ENCODE measurements around the gene NFE2L3.

Gene NFE2L3

GRCh38 chr7:26224359-26224758 is 72.4 kb downstream of the NFE2L3 start:
- Mint-ChIP-seq H3K4me1 (no peaks in the 10 kb centered on the region), H3K9me3 (no peaks in the 10 kb centered on the region), H3K36me3 (ENCODE audit: low read depth) (no peaks in the 10 kb centered on the region), H3K27ac (no peak overlapping the region), H3K4me3 (no peak overlapping the region), H3K27me3 (ENCODE audit: low read depth) (no peaks in the 10 kb centered on the region)
- TF ChIP-seq CTCF (IDR thresholded peaks at IDR 0.05; ENCODE audit: unreplicated experiment in 3 of 3), result no peak

- no peak for TF ChIP-seq CTCF (IDR thresholded peaks at IDR 0.05; ENCODE audit: unreplicated experiment in 3 of 3)
- no peaks in the 10 kb centered on the region for H3K4me1 Mint-ChIP-seq
- no peak overlapping the region for H3K4me3 Mint-ChIP-seq
- H3K27me3 Mint-ChIP-seq (ENCODE audit: low read depth), result no peaks in the 10 kb centered on the region
- no peaks in the 10 kb centered on the region for H3K9me3 Mint-ChIP-seq
- H3K27ac Mint-ChIP-seq, result no peak overlapping the region
- no peaks in the 10 kb centered on the region for H3K36me3 Mint-ChIP-seq (ENCODE audit: low read depth)
Measured at GRCh38 chr7:26227987-26228386, 76.0 kb downstream of the NFE2L3 start.

- Mint-ChIP-seq H3K27ac (no peak overlapping the region), H3K27me3 (ENCODE audit: low read depth) (peaks cover 8% of the 10 kb centered on the region), H3K4me3 (no peak overlapping the region), H3K4me1 (no peaks in the 10 kb centered on the region), H3K9me3 (no peaks in the 10 kb centered on the region), H3K36me3 (ENCODE audit: low read depth) (no peaks in the 10 kb centered on the region)
- no peak for TF ChIP-seq CTCF (IDR thresholded peaks at IDR 0.05; ENCODE audit: unreplicated experiment in 3 of 3)
Measured at GRCh38 chr7:26233902-26234511, 82.0 kb downstream of the NFE2L3 start.
